Loucy (cell line): ENCODE results near the gene POGLUT2.

Source experiments
- H2AFZ ChIP-seq: fragments of 200-600 bp; sonication (generic); 2 replicates; pipeline ENCODE4 v1.6.0; 2016; ENCODE audit warnings: antibody characterized with exemption, mild to moderate bottlenecking, low read length, moderate library complexity
- H3F3A ChIP-seq: fragments of 200-600 bp; 2 replicates; pipeline ENCODE4 v1.6.0; 2016; ENCODE audit warnings: antibody characterized with exemption, low read depth, mild to moderate bottlenecking
- H3K27me3 ChIP-seq: fragments of 200-600 bp; sonication (generic); 2 replicates; pipeline ENCODE4 v1.6.1; 2014; ENCODE audit warnings: low read length, mild to moderate bottlenecking; ENCODE audit not compliant: insufficient read depth, poor library complexity, severe bottlenecking
- H3K36me3 ChIP-seq: fragments of 200-600 bp; sonication (generic); 2 replicates; pipeline ENCODE4 v1.6.1; 2016; ENCODE audit warnings: low read length; ENCODE audit not compliant: insufficient read depth
- H3K4me1 ChIP-seq: fragments of 200-600 bp; sonication (generic); 2 replicates; pipeline ENCODE4 v1.5.1; 2014; ENCODE audit warnings: low read length, mild to moderate bottlenecking; ENCODE audit not compliant: insufficient read depth, poor library complexity, severe bottlenecking
- H3K4me2 ChIP-seq: fragments of 200-600 bp; sonication (generic); 2 replicates; pipeline ENCODE4 v1.6.0; 2014; ENCODE audit warnings: antibody characterized with exemption, low read length, low read depth, mild to moderate bottlenecking; ENCODE audit not compliant: poor library complexity, severe bottlenecking
- H3K4me3 ChIP-seq: fragments of 200-600 bp; sonication (generic); 2 replicates; pipeline ENCODE4 v1.5.1; 2014; ENCODE audit warnings: low read length, mild to moderate bottlenecking, mixed read lengths; ENCODE audit not compliant: poor library complexity, severe bottlenecking
- H3K79me2 ChIP-seq: fragments of 200-600 bp; sonication (generic); 2 replicates; pipeline ENCODE4 v1.6.1; 2014; ENCODE audit warnings: low read length; ENCODE audit not compliant: insufficient read depth
- H3K9ac ChIP-seq: fragments of 200-600 bp; sonication (generic); 2 replicates; pipeline ENCODE4 v1.6.0; 2014; ENCODE audit warnings: mild to moderate bottlenecking, low read depth, low read length, moderate library complexity; ENCODE audit not compliant: poor library complexity, severe bottlenecking
- H3K9me2 ChIP-seq: fragments of 200-600 bp; sonication (generic); replicated peaks from 2 replicates; pipeline ENCODE4 v1.6.1; 2016; ENCODE audit warnings: low read depth, low read length, mixed read lengths
- H3K9me3 ChIP-seq: fragments of 200-600 bp; sonication (generic); 2 replicates; pipeline ENCODE4 v1.6.1; 2014; ENCODE audit warnings: mild to moderate bottlenecking, antibody characterized with exemption, low read length, low read depth; ENCODE audit not compliant: insufficient read depth
- H4K20me1 ChIP-seq: fragments of 200-600 bp; sonication (generic); 2 replicates; pipeline ENCODE4 v1.6.0; 2014; ENCODE audit warnings: antibody characterized with exemption, low read length, mild to moderate bottlenecking; ENCODE audit not compliant: insufficient read depth, poor library complexity, severe bottlenecking
- CTCF ChIP-seq: fragments of 200-600 bp; sonication (generic); conservative IDR thresholded peaks from 2 replicates; pipeline ENCODE4 v1.5.1; 2014; ENCODE audit warnings: mild to moderate bottlenecking, antibody characterized with exemption, low read length
- EZH2phosphoT487 ChIP-seq: fragments of 200-600 bp; IDR thresholded peaks from 2 replicates; pipeline ENCODE4 v1.6.1; 2018; ENCODE audit warnings: antibody characterized with exemption, mild to moderate bottlenecking, moderate library complexity, borderline replicate concordance

The POGLUT2 gene

GRCh38 chr13:102763741-102764140 is 35.0 kb downstream of the POGLUT2 start:
- Histone ChIP-seq H3K4me2 (no peak overlapping the region), H3K4me1 (no peaks in the 10 kb centered on the region), H3K4me3 (no peak overlapping the region)

DNA sequence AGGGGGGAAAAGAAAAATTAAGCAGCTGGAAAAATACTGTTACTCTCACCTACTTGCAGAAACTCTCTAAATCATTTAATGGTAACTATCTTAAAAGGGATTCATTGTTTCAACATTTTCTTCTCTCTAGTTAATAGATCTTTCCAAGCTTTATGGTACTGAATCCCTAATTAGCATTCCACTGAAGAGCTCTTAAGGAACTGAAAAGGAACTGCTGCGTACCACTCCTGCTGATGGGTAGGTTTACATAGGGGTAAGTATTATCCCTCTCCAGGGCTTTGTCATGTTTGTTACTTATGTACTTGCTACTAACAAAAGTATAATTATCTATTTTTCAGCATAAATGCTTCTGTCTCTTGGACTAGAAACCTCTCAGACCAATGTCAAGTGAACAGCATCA is 37.7 kb downstream of the POGLUT2 start:
- no peak for TF ChIP-seq CTCF
- no peak for TF ChIP-seq EZH2phosphoT487
- H3K36me3 ChIP-seq: no peaks in the 10 kb centered on the region
- H3K9me3 ChIP-seq: no peaks in the 10 kb centered on the region
- H3K4me1 ChIP-seq: no peaks in the 10 kb centered on the region
- no peak overlapping the region for H2AFZ ChIP-seq
- no peak overlapping the region for H3K9ac ChIP-seq
- H3K4me3 ChIP-seq: no peak overlapping the region
- no peaks in the 10 kb centered on the region for H3F3A ChIP-seq
- H3K4me2 ChIP-seq: no peak overlapping the region
- no peaks in the 10 kb centered on the region for H3K9me2 ChIP-seq
- H4K20me1 ChIP-seq: no peaks in the 10 kb centered on the region
- no peaks in the 10 kb centered on the region for H3K27me3 ChIP-seq
- no peaks in the 10 kb centered on the region for H3K79me2 ChIP-seq

More at GRCh38 chr13:102763741-102764140, 35.0 kb downstream of the POGLUT2 start:
- no peaks in the 10 kb centered on the region for H3K9me3 ChIP-seq
- no peaks in the 10 kb centered on the region for H3K27me3 ChIP-seq
- no peaks in the 10 kb centered on the region for H3F3A ChIP-seq
- H3K36me3 ChIP-seq: no peaks in the 10 kb centered on the region
- H3K9ac ChIP-seq: no peak overlapping the region
- H2AFZ ChIP-seq: no peak overlapping the region
- H3K79me2 ChIP-seq: no peaks in the 10 kb centered on the region
- H3K9me2 ChIP-seq: no peaks in the 10 kb centered on the region
- H4K20me1 ChIP-seq: no peaks in the 10 kb centered on the region
- TF ChIP-seq EZH2phosphoT487: no peak
- TF ChIP-seq CTCF: no peak

DNA sequence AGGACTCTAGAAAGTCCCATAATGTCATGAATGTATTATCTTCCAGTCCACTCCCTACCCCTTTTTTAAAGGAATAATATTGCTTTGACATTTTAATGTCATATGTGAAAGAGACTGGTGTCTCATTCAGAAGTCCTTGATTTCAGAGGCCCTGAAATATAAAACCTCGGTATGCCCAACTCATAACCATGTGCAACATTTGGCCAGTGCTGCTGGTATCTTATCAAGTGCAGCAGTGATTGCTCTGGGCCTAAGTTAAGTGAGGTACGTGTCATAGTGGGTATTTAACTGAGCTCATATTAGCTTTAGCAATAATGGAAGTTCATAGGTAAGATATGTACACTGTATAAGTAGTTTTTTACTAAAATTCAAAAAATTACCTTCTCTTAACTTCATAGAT is 39.9 kb downstream of the POGLUT2 start:
- Histone ChIP-seq H4K20me1 (no peaks in the 10 kb centered on the region), H3K9ac (no peak overlapping the region), H3K4me1 (no peaks in the 10 kb centered on the region), H3K36me3 (no peaks in the 10 kb centered on the region), H3K79me2 (no peaks in the 10 kb centered on the region), H3K9me2 (no peaks in the 10 kb centered on the region), H3F3A (no peaks in the 10 kb centered on the region), H3K27me3 (no peaks in the 10 kb centered on the region), H2AFZ (no peak overlapping the region), H3K4me2 (no peak overlapping the region), H3K9me3 (no peaks in the 10 kb centered on the region), H3K4me3 (no peak overlapping the region)
- TF ChIP-seq EZH2phosphoT487 (no peak), CTCF (no peak)
